OCI-LY1 (cell line): Measurements from ENCODE around the gene USP22.

Experiments
- CTCF ChIP-seq: fragments of 200-600 bp; sonication (generic), shearing (Covaris generic); IDR thresholded peaks from 2 replicates; pipeline ENCODE4 v1.5.1; 2017; ENCODE audit warnings: mild to moderate bottlenecking, antibody characterized with exemption, low read length, moderate library complexity, mixed read lengths
- EZH2 ChIP-seq: fragments of 200-600 bp; sonication (generic), shearing (Covaris generic); IDR thresholded peaks from 2 replicates; pipeline ENCODE4 v1.8.0; 2017; ENCODE audit warnings: borderline replicate concordance, mixed run types, mild to moderate bottlenecking, antibody characterized with exemption, low read length, moderate library complexity, mixed read lengths

- TF ChIP-seq CTCF, result no peak
- TF ChIP-seq EZH2, result no peak
Measured at GRCh38 chr17:20993863-20994778, 48.7 kb downstream of the USP22 start.
